LHCN-M2 (cell line): ENCODE measurements around the gene SCAF8. TPM values are rescaled to one million over a fixed set of nuclear protein-coding genes. Genes with fewer than 3 reads are reported as not detected.
A peak's percentile ranks its signal among the peaks of the same experiment; 100 is the strongest.
"Not testable (repeated sequence)": the region's sequence is repeated elsewhere in the genome, so short reads cannot be mapped to it uniquely, and the experiment has no call there.

ENCODE experiments used
- DNase-seq: peaks from one replicate; pipeline ENCODE4 v3.0.0-alpha.2; 2012; ENCODE audit warnings: low read depth
- total RNA-seq: library from RNA; depleted of rRNA; stranded (reverse); fragments of >200 nt; gene quantifications from 2 replicates; pipeline ENCODE4 v1.2.3, GENCODE V29; 2014

The SCAF8 gene
- total RNA-seq, 1 experiment from 2014 or later = 30.7 TPM

GRCh38 chr6:154773610-154774089, 40.4 kb downstream of the SCAF8 start:
- no peak for DNase-seq

GRCh38 chr6:154779157-154779556, 45.9 kb downstream of the SCAF8 start:
- DNase-seq = not testable (repeated sequence)

GRCh38 chr6:154782193-154782592, 49.0 kb downstream of the SCAF8 start:
- DNase-seq = no peak

- DNase-seq = no peak
Measured at GRCh38 chr6:154783229-154783628, 50.0 kb downstream of the SCAF8 start.

- no peak for DNase-seq
Measured at GRCh38 chr6:154785075-154785474, 51.9 kb downstream of the SCAF8 start.

- no peak for DNase-seq
Measured at GRCh38 chr6:154786144-154786868, 53.1 kb downstream of the SCAF8 start.

- DNase-seq = peak; percentile 37
Measured at GRCh38 chr6:154791556-154792317, 58.5 kb downstream of the SCAF8 start.

- DNase-seq = no peak
Measured at GRCh38 chr6:154792325-154792724, 59.1 kb downstream of the SCAF8 start.

- DNase-seq = peak; percentile 51
Measured at GRCh38 chr6:154792761-154793160, 59.5 kb downstream of the SCAF8 start.

GRCh38 chr6:154796484-154796883, 63.3 kb downstream of the SCAF8 start:
- DNase-seq = no peak

- no peak for DNase-seq
Measured at GRCh38 chr6:154797857-154798256, 64.6 kb downstream of the SCAF8 start.

GRCh38 chr6:154800338-154800737, 67.1 kb downstream of the SCAF8 start:
- DNase-seq = no peak

- DNase-seq = peak; percentile 72
Measured at GRCh38 chr6:154805288-154805911, 72.2 kb downstream of the SCAF8 start.

GRCh38 chr6:154806804-154807203, 73.6 kb downstream of the SCAF8 start:
- DNase-seq = no peak

- DNase-seq = not testable (repeated sequence)
Measured at GRCh38 chr6:154811663-154812062, 78.4 kb downstream of the SCAF8 start.

GRCh38 chr6:154814063-154814462, 80.8 kb downstream of the SCAF8 start:
- no peak for DNase-seq

- DNase-seq = peak; percentile 53
Measured at GRCh38 chr6:154815938-154816820, 83.0 kb downstream of the SCAF8 start.

GRCh38 chr6:154821099-154821498, 87.9 kb downstream of the SCAF8 start:
- no peak for DNase-seq

- no peak for DNase-seq
Measured at GRCh38 chr6:154821638-154822037, 88.4 kb downstream of the SCAF8 start.

- DNase-seq = no peak
Measured at GRCh38 chr6:154822947-154823558, 89.8 kb downstream of the SCAF8 start.

GRCh38 chr6:154824076-154824475, 90.9 kb downstream of the SCAF8 start:
- DNase-seq = no peak
